Right lobe of liver (tissue), 6 donors: Measurements from ENCODE around the gene KIF2A. TPM values are rescaled to one million over a fixed set of nuclear protein-coding genes. Genes with fewer than 3 reads are reported as not detected.

Experiments
- ATAC-seq, 4 donors: fragments of 200-7000 bp; cut with Tn5 transposase; one replicate each; pipeline ENCODE4 v1.9.1; 2020; ENCODE audit warnings: mild to moderate bottlenecking in 4 of 4, moderate library complexity in 4 of 4
- DNase-seq, 3 donors: peaks; one replicate each; pipeline ENCODE4 v3.0.0-alpha.2; 2020
- H3K27ac ChIP-seq, 3 donors: fragments of 200-600 bp; one replicate each; pipeline ENCODE4 v1.8.0; 2022
- H3K27me3 ChIP-seq, 2 donors: fragments of 200-600 bp; one replicate each; pipeline ENCODE4 v1.8.0; 2022
- H3K36me3 ChIP-seq, 4 donors: fragments of 200-600 bp; sonication (generic) in 1 of 4; one replicate each; pipeline versions ENCODE4 v1.5.1 to v1.8.0; 2017 to 2022; ENCODE audit warnings: control low read depth in 1 of 4
- H3K4me1 ChIP-seq, 4 donors: fragments of 200-600 bp; sonication (generic) in 1 of 4; one replicate each; pipeline versions ENCODE4 v1.5.1 to v1.8.0; 2017 to 2022; ENCODE audit warnings: control low read depth in 1 of 4
- H3K4me3 ChIP-seq, 3 donors: fragments of 200-600 bp; one replicate each; pipeline ENCODE4 v1.8.0; 2022
- H3K9me3 ChIP-seq, 4 donors: fragments of 200-600 bp; sonication (generic) in 1 of 4; one replicate each; pipeline versions ENCODE4 v1.5.1 to v1.8.0; 2017 to 2022; ENCODE audit warnings: control low read depth in 1 of 4
- CTCF ChIP-seq, 4 donors: fragments of 200-600 bp in 3 of 4; fragments of 450-650 bp in 1 of 4; IDR thresholded peaks; one replicate each; pipeline versions ENCODE4 v1.5.1 to v1.8.0; 2016 to 2022; ENCODE audit warnings: antibody characterized with exemption in 4 of 4, mild to moderate bottlenecking in 2 of 4
- POLR2A ChIP-seq: fragments of 450-650 bp; IDR thresholded peaks from one replicate; pipeline ENCODE4 v1.6.1; 2017; ENCODE audit warnings: antibody characterized with exemption, mild to moderate bottlenecking
- WGBS: methylation state at CpG from one replicate; pipeline ENCODE4 v1.1.6; 2018; ENCODE audit warnings: low coverage, low lambda C conversion rate; ENCODE audit not compliant: insufficient coverage; ENCODE audit errors: missing lambda C conversion rate; 5-methylcytosine and 5-hydroxymethylcytosine counted together
- intact Hi-C, 2 donors: fragments of 100-400 bp; cut with DNase I; formaldehyde crosslinking; loops; one replicate each; pipeline versions ENCODE4 v1.11.2 to v1.14.1; 2022
- total RNA-seq, 6 experiments: library from RNA; depleted of rRNA in 2 of 6; stranded (reverse); fragments of >200 nt in 2 of 6; fragmentation: NEBNext Ultra II Directional in 3 of 6; extraction: Animal tissue kit (Norgen Biotek cat#: 25700) in 3 of 6; gene quantifications; one replicate each; pipeline versions ENCODE4 v1.1.0 to v1.2.4, GENCODE V29; 2016 to 2023
- donor health status: DM: no; HTN: yes; CAD: no.
- donor health status: DM: no; HTN: no; CAD: no.
- donor health status: DM: no; HTN: no; CAD: no.
- donor health status: DM: no; HTN: yes; CAD: no.
- donor health status: DM: no; HTN: yes; CAD: no.

The KIF2A gene
- total RNA-seq, 6 experiments from 2014 or later, result 4.9 to 10.2 (median 6.7) TPM

- DNase-seq, result no peak
- WGBS, result 82% methylated on average over 7 of the region's 8 CpGs
- TF ChIP-seq CTCF (IDR thresholded peaks at IDR 0.05) (no peak), POLR2A (no peak)
These were observed 27.3 kb downstream of the KIF2A start for GRCh38 chr5:62333250-62333794.

GRCh38 chr5:62334082-62334481, 28.1 kb downstream of the KIF2A start:
- WGBS, result no CpG with 5 or more reads among the region's 2 CpGs
- Histone ChIP-seq H3K4me3 (no peak overlapping the region), H3K27ac (no peak overlapping the region), H3K36me3 (no peaks in the 10 kb centered on the region), H3K4me1 (no peaks in the 10 kb centered on the region), H3K9me3 (no peaks in the 10 kb centered on the region), H3K27me3 (no peaks in the 10 kb centered on the region)
- no peak for TF ChIP-seq CTCF (IDR thresholded peaks at IDR 0.05)
- TF ChIP-seq POLR2A, result no peak
- DNase-seq (no peak), ATAC-seq (peak in 2 of 4 donors; percentile 17 to 48)
- intact Hi-C loops, result no loop called here

More at GRCh38 chr5:62333250-62333794, 27.3 kb downstream of the KIF2A start:
- H3K27me3 ChIP-seq, result no peaks in the 10 kb centered on the region
- intact Hi-C loops, result no loop called here
- H3K27ac ChIP-seq, result no peak overlapping the region
- no peaks in the 10 kb centered on the region for H3K4me1 ChIP-seq
- no peaks in the 10 kb centered on the region for H3K9me3 ChIP-seq
- H3K36me3 ChIP-seq, result no peaks in the 10 kb centered on the region
- H3K4me3 ChIP-seq, result no peak overlapping the region
- peak in 1 of 4 donors; percentile 24 for ATAC-seq

GRCh38 chr5:62340392-62340791, 34.4 kb downstream of the KIF2A start:
- Histone ChIP-seq H3K9me3 (no peaks in the 10 kb centered on the region), H3K36me3 (no peaks in the 10 kb centered on the region), H3K27me3 (no peaks in the 10 kb centered on the region), H3K27ac (no peak overlapping the region), H3K4me3 (no peak overlapping the region), H3K4me1 (no peaks in the 10 kb centered on the region)
- 44% methylated on average over 1 of the region's 1 CpG for WGBS
- peak in 3 of 4 donors; percentile 27 to 36 (median 28) for TF ChIP-seq CTCF (IDR thresholded peaks at IDR 0.05)
- no peak for TF ChIP-seq POLR2A
- intact Hi-C loops, result no loop called here
- no peak for DNase-seq
- peak in 1 of 4 donors; percentile 48 for ATAC-seq

DNA sequence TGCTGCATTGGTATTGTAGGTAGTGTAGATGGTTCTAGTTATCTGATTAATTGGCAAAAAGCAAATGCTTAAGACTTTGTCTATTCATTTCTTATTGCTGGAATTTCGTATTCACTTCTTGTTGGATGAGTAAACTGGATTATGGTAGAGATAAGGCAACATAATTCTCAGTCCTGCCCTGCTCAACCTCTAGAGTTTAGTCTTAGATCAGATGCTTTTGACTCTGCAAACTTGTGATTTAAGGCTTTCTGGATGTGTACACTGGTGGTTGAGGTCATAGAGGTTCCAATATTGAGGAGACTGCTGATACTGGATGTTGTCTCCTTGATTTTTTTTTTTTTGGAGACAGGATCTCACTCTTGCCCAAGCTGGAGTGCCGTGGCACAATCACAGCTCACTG, 35.0 kb downstream of the KIF2A start:
- intact Hi-C loops, result no loop called here
- Histone ChIP-seq H3K27ac (no peak overlapping the region), H3K36me3 (no peaks in the 10 kb centered on the region), H3K9me3 (no peaks in the 10 kb centered on the region), H3K4me1 (no peaks in the 10 kb centered on the region), H3K27me3 (no peaks in the 10 kb centered on the region), H3K4me3 (no peak overlapping the region)
- 92% methylated on average over 2 of the region's 2 CpGs for WGBS
- ATAC-seq, result no peak
- DNase-seq, result no peak
- TF ChIP-seq CTCF (IDR thresholded peaks at IDR 0.05) (no peak), POLR2A (no peak)
